Type B pancreatic cell (in vitro differentiated cells): ENCODE results near the gene CEND1. TPM values are rescaled to one million over a fixed set of nuclear protein-coding genes. Genes with fewer than 3 reads are reported as not detected.
A peak's percentile ranks its signal among the peaks of the same experiment; 100 is the strongest.
"Not testable (repeated sequence)": the region's sequence is repeated elsewhere in the genome, so short reads cannot be mapped to it uniquely, and the experiment has no call there.

Experiments used
- DNase-seq: peaks from one replicate; pipeline ENCODE4 v3.0.0; 2021; ENCODE audit warnings: mixed read lengths; ENCODE audit not compliant: unreplicated experiment; ENCODE audit errors: extremely low spot score
- H3K27ac Mint-ChIP-seq: 2 replicates; pipeline ENCODE4 v1.8.0; 2021; ENCODE audit warnings: mild to moderate bottlenecking, mixed read lengths
- H3K27me3 Mint-ChIP-seq: 2 replicates; pipeline ENCODE4 v1.8.0; 2021; ENCODE audit warnings: mixed read lengths
- H3K36me3 Mint-ChIP-seq: 2 replicates; pipeline ENCODE4 v1.8.0; 2021; ENCODE audit warnings: mixed read lengths
- H3K4me1 Mint-ChIP-seq: one replicate; pipeline ENCODE4 v1.8.0; 2021; ENCODE audit warnings: mixed read lengths; ENCODE audit not compliant: unreplicated experiment
- H3K4me3 Mint-ChIP-seq: 2 replicates; pipeline ENCODE4 v1.8.0; 2021; ENCODE audit warnings: mild to moderate bottlenecking, mixed read lengths
- H3K9me3 Mint-ChIP-seq: 2 replicates; pipeline ENCODE4 v1.8.0; 2021; ENCODE audit warnings: mixed read lengths
- total RNA-seq: library from RNA; stranded (reverse); gene quantifications from 2 replicates; pipeline ENCODE4 v1.2.1, GENCODE V29; 2021; ENCODE audit warnings: low replicate concordance
- TF ChIP-seq, protein P1 (sequence below): fragments of 200-600 bp; sonication (generic); conservative IDR thresholded peaks from 2 replicates; pipeline ENCODE4 v1.5.0; 2021; ENCODE audit warnings: antibody characterized with exemption, mild to moderate bottlenecking

Gene CEND1
- total RNA-seq, 1 donor from 2014 or later = 0.89 TPM

DNA sequence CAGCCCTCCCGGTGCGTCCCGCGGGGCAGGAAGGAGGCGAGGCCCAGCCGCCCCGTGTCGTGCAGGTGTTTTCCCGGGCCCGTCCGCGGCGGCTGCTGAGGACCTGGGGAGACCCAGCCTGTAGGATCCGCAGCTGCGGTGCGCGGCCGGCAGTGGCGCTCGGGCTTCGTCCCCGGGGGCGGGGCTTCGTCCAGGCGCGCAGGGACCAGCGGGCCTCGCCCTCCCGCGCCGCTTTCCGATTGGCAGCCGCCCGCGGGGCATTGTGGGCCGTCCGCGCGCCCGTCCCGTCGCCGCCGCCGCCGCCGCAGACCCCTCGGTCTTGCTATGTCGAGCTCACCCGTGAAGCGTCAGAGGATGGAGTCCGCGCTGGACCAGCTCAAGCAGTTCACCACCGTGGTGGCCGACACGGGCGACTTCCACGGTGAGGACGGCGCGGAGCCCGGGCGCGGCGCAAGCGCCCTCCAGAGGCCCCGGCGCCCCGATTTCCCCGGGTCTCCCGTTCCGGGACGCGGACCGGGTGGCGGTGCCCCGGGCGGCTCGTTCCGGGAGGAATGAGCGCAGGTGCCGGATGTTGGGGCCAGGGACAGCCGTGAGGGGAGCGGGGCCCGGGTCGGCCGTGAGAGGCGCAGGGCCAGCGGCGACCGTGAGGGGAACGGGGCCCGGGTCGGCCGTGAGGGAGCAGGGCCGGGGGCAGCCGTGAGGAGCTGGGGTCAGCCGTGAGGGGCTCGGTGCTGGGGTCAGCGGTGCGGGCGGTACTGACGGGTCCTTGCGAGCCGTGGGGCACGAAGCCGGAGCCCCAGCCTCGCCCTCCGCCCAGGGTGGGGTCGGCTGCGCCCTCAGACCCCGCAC is 42.5 kb downstream of the CEND1 start, which contains the start of gene TALDO1:
Gene TALDO1 (plus strand): TSS at position 307 of the 849 bp plus-strand sequence. CDS start 18 bp downstream, at position 325.
- peaks cover 16% of the 10 kb centered on the region for H3K4me1 Mint-ChIP-seq
- DNase-seq = peak; percentile 96
- peak within 1 kb of the TSS; percentile 96 for H3K27ac Mint-ChIP-seq
- no peaks in the 10 kb centered on the region for H3K9me3 Mint-ChIP-seq
- no peaks in the 10 kb centered on the region for H3K27me3 Mint-ChIP-seq
- peaks cover 2% of the 10 kb centered on the region for H3K36me3 Mint-ChIP-seq
- H3K4me3 Mint-ChIP-seq = peak within 1 kb of the TSS; percentile 94
- TF ChIP-seq, protein P1, sequence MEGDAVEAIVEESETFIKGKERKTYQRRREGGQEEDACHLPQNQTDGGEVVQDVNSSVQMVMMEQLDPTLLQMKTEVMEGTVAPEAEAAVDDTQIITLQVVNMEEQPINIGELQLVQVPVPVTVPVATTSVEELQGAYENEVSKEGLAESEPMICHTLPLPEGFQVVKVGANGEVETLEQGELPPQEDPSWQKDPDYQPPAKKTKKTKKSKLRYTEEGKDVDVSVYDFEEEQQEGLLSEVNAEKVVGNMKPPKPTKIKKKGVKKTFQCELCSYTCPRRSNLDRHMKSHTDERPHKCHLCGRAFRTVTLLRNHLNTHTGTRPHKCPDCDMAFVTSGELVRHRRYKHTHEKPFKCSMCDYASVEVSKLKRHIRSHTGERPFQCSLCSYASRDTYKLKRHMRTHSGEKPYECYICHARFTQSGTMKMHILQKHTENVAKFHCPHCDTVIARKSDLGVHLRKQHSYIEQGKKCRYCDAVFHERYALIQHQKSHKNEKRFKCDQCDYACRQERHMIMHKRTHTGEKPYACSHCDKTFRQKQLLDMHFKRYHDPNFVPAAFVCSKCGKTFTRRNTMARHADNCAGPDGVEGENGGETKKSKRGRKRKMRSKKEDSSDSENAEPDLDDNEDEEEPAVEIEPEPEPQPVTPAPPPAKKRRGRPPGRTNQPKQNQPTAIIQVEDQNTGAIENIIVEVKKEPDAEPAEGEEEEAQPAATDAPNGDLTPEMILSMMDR = peak; percentile 46

DNA sequence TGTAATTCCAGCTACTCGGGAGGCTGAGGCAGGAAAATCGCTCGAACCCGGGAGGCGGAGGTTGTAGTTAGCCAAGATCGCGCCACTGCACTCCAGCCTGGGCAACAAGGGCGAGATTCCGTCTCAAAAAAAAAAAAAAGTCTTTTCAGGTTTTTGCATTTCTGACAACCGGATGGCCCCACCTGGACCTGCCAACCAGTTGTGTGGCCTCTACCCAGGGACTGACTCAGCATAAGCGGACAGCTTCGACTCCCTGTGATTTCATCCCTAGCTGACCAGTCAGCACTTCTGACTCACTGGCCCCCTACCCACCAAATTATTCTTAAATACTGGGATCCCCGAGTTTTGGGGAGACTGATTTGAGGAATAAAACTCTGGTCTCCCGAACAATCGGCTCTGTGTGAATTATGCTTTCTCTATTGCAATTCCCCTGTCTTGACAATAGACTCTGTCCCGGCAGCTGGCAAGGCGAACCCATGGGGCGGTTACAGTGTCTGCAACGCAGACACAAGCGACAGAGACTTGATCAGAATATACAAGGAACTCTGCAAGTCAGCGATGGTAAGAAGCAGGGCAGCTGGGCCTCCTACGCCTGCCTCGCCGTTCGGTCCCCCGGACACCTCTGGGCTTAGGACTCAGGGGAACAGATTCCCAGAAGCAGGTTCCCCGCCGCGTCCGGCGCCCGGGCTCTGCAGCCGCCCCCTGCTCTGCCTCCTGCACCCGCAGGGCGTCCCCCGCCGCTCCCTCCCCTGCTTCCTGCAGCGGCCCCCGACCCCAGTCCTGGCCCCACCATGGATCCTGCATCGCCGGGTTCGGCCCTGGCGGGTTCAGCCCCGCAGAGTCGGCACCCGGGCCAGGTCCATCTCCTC is 43.4 kb downstream of the CEND1 start:
- Mint-ChIP-seq H3K4me3 (peak overlapping the region; percentile 94), H3K27me3 (no peaks in the 10 kb centered on the region), H3K36me3 (no peaks in the 10 kb centered on the region), H3K4me1 (peaks cover 16% of the 10 kb centered on the region), H3K9me3 (no peaks in the 10 kb centered on the region), H3K27ac (peak overlapping the region; percentile 96)
- TF ChIP-seq, protein P1 = no peak
- DNase-seq = no peak

DNA sequence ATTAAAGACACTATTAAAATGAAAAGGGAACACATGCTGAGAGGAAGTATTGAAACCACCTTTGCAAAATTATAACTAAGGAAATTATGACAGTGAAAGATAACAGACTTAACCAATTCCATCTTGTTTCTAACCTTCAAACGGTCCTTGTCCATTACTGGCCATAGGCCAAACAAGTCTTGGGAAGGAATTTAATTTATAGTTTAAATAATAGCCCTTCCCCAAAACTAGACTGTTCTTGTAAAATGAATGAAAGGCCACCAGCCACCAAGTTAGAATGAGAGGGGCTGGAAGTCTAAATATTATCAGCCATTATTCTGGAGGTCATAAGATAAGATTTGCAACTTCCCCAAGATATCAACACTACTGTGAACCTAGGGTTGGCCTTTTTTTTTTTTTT is 44.5 kb downstream of the CEND1 start:
- Mint-ChIP-seq H3K9me3 (no peaks in the 10 kb centered on the region), H3K4me1 (peaks cover 16% of the 10 kb centered on the region), H3K4me3 (peak overlapping the region; percentile 30), H3K27ac (no peak overlapping the region), H3K36me3 (no peaks in the 10 kb centered on the region), H3K27me3 (no peaks in the 10 kb centered on the region)
- TF ChIP-seq, protein P1 = no peak
- no peak for DNase-seq

DNA sequence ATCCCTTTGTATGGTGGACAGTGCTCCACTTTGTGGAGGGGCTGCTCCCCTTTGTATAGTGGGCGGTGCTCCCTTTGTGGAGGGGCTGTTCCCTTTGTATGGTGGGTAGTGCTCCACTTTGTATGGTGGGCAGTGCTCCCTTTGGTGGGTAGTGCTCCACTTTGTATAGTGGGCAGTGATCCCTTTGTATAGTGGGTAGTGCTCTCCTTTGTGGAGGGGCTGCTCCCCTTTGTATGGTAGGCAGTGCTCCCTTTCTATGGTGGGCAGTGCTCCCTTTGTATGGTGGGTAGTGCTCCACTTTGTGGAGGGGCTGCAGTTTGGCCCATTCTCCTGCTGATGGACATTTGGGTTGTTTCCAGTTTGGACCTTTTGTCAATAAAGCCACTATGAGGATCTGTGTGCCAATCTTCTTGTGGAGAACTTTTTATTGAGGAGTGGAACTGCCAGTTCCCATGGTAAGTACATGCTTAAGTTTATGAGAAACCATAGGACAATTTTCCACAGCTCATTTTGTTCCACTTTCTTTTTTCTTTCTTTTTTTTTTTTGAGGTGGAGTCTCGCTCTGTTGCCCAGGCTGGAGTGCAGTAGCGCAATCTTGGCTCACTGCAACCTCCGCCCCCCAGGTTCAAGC is 47.2 kb downstream of the CEND1 start:
- Mint-ChIP-seq H3K27me3 (peaks cover under 1% of the 10 kb centered on the region), H3K4me3 (no peak overlapping the region), H3K9me3 (no peaks in the 10 kb centered on the region), H3K4me1 (peaks cover 13% of the 10 kb centered on the region), H3K36me3 (no peaks in the 10 kb centered on the region), H3K27ac (no peak overlapping the region)
- DNase-seq = no peak
- TF ChIP-seq, protein P1 = no peak

DNA sequence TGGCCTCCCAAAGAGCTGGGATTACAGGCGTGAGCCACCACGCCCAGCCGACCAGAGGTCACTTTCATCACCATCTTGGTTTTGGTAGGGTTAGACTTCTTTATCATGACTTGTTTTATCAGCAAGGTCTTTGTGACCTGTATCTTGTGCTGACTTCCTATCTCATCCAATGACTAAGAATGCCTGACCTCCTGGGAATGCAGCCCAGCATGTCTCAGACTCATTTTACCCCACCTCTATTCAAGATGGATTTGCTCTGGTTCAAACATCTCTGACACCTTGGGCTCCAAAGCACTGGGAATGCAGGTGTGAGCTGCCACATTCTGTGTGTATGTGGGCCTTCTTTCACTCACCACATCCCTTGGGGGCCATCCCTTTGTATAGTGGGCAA is 47.7 kb downstream of the CEND1 start:
- Mint-ChIP-seq H3K9me3 (no peaks in the 10 kb centered on the region), H3K4me1 (peaks cover 19% of the 10 kb centered on the region), H3K4me3 (no peak overlapping the region)

DNA sequence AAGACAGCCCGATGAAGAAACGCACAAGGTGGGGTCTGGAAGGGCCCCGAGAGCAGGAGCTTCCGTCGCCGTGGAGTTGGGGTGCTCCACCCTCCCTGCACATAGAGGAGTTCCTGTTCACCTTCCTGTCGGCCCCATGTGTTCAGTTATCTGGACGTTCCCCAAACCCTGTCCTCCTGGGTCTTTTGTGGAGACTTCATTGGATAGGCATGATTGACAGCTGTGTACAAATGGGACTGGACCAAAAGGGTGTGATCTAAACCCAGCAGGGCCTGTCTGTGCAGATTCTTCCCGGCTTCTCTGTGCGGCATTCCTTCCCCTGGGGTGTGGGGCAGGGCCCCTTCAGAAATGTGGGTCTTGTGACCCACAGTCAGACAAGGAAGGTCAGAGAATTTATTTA is 52.0 kb downstream of the CEND1 start:
- not testable (repeated sequence) for H3K9me3 Mint-ChIP-seq, DNase-seq, H3K36me3 Mint-ChIP-seq
- Mint-ChIP-seq H3K27me3 (peaks cover 10% of the 10 kb centered on the region), H3K4me3 (peak overlapping the region; percentile 86), H3K27ac (peak overlapping the region; percentile 98), H3K4me1 (peaks cover 12% of the 10 kb centered on the region)

More for the DNA sequence above, 47.7 kb downstream of the CEND1 start:
- Mint-ChIP-seq H3K27ac (no peak overlapping the region), H3K27me3 (peaks cover 5% of the 10 kb centered on the region), H3K36me3 (no peaks in the 10 kb centered on the region)
- no peak for DNase-seq
- TF ChIP-seq, protein P1 = no peak
